HG03066 (cell line): ENCODE data around the gene GRID1.
A peak's percentile ranks its signal among the peaks of the same experiment; 100 is the strongest.
"Not testable (repeated sequence)": the region's sequence is repeated elsewhere in the genome, so short reads cannot be mapped to it uniquely, and the experiment has no call there.

Source experiments
- ATAC-seq: cut with Tn5 transposase; IDR thresholded peaks from one replicate; pipeline ENCODE4 v1.9.1; 2021; ENCODE audit warnings: low read depth; ENCODE audit not compliant: unreplicated experiment

The GRID1 gene

GRCh38 chr10:85993840-85994507, 372.6 kb downstream of the GRID1 start:
- no peak for ATAC-seq

- no peak for ATAC-seq
These were observed 373.5 kb downstream of the GRID1 start for GRCh38 chr10:85993140-85993539.

- ATAC-seq, result no peak
These were observed 374.3 kb downstream of the GRID1 start for GRCh38 chr10:85992324-85992723.

- no peak for ATAC-seq
These were observed 379.8 kb downstream of the GRID1 start for GRCh38 chr10:85986777-85987176.

- no peak for ATAC-seq
These were observed 383.5 kb downstream of the GRID1 start for GRCh38 chr10:85983051-85983450.

- no peak for ATAC-seq
These were observed 387.0 kb downstream of the GRID1 start for GRCh38 chr10:85979598-85979997.

GRCh38 chr10:85978566-85979358, 387.8 kb downstream of the GRID1 start:
- no peak for ATAC-seq

- no peak for ATAC-seq
These were observed 389.0 kb downstream of the GRID1 start for GRCh38 chr10:85977642-85978041.

- no peak for ATAC-seq
These were observed 390.3 kb downstream of the GRID1 start for GRCh38 chr10:85976267-85976793.

GRCh38 chr10:85971494-85971893, 395.1 kb downstream of the GRID1 start:
- ATAC-seq, result no peak

GRCh38 chr10:85967594-85967993, 399.0 kb downstream of the GRID1 start:
- ATAC-seq, result peak; percentile 50

GRCh38 chr10:85961479-85962067, 405.0 kb downstream of the GRID1 start:
- ATAC-seq, result no peak

- ATAC-seq, result no peak
These were observed 405.5 kb downstream of the GRID1 start for GRCh38 chr10:85961073-85961472.

- ATAC-seq, result no peak
These were observed 407.4 kb downstream of the GRID1 start for GRCh38 chr10:85959239-85959638.

- no peak for ATAC-seq
These were observed 415.7 kb downstream of the GRID1 start for GRCh38 chr10:85950921-85951320.

- ATAC-seq, result peak; percentile 87
These were observed 419.8 kb downstream of the GRID1 start for GRCh38 chr10:85946713-85947326.

- no peak for ATAC-seq
These were observed 430.4 kb downstream of the GRID1 start for GRCh38 chr10:85936161-85936560.

- no peak for ATAC-seq
These were observed 432.0 kb downstream of the GRID1 start for GRCh38 chr10:85934586-85934985.

GRCh38 chr10:85929993-85930392, 436.6 kb downstream of the GRID1 start:
- ATAC-seq, result not testable (repeated sequence)

GRCh38 chr10:85927952-85928665, 438.5 kb downstream of the GRID1 start:
- no peak for ATAC-seq
